Stimulated activated CD4-positive, alpha-beta T cell treated with anti-CD3 and anti-CD28 coated beads, TNF-alpha, amount 100 ng/mL, for 48 hours (primary cell): ENCODE results near the gene SLC6A12.

Source experiments
- DNase-seq, 3 donors: peaks; one replicate each; pipeline ENCODE4 v3.0.0-alpha.2; 2020; ENCODE audit warnings: low read depth in 3 of 3

The SLC6A12 gene

GRCh38 chr12:234891-235415 is 21.0 kb upstream of the SLC6A12 start:
- DNase-seq, result no peak

GRCh38 chr12:234019-234418 is 20.1 kb upstream of the SLC6A12 start:
- DNase-seq, result no peak

GRCh38 chr12:233615-233968 is 19.6 kb upstream of the SLC6A12 start:
- DNase-seq, result no peak

GRCh38 chr12:232731-233614 is 19.0 kb upstream of the SLC6A12 start:
- DNase-seq, result no peak

GRCh38 chr12:230925-231671 is 17.1 kb upstream of the SLC6A12 start:
- no peak for DNase-seq

GRCh38 chr12:229441-230191 is 15.7 kb upstream of the SLC6A12 start:
- no peak for DNase-seq

GRCh38 chr12:228846-229200 is 14.9 kb upstream of the SLC6A12 start:
- DNase-seq, result no peak

GRCh38 chr12:227923-228845 is 14.2 kb upstream of the SLC6A12 start:
- DNase-seq, result no peak

- no peak for DNase-seq
Measured at GRCh38 chr12:227286-227915, 13.4 kb upstream of the SLC6A12 start.

- no peak for DNase-seq
Measured at GRCh38 chr12:226401-226800, 12.4 kb upstream of the SLC6A12 start.

GRCh38 chr12:225012-225411 is 11.1 kb upstream of the SLC6A12 start:
- DNase-seq, result no peak

- DNase-seq, result no peak
Measured at GRCh38 chr12:224330-224729, 10.4 kb upstream of the SLC6A12 start.

- DNase-seq, result no peak
Measured at GRCh38 chr12:223841-224240, 9.9 kb upstream of the SLC6A12 start.

GRCh38 chr12:221736-222135 is 7.8 kb upstream of the SLC6A12 start:
- no peak for DNase-seq

GRCh38 chr12:220946-221550 is 7.1 kb upstream of the SLC6A12 start:
- DNase-seq, result no peak

- DNase-seq, result no peak
Measured at GRCh38 chr12:220491-220890, 6.5 kb upstream of the SLC6A12 start.

GRCh38 chr12:219891-220352 is 6.0 kb upstream of the SLC6A12 start:
- peak; percentile 52 to 66 (median 57) for DNase-seq

GRCh38 chr12:218728-219590 is 5.0 kb upstream of the SLC6A12 start:
- DNase-seq, result no peak

- DNase-seq, result no peak
Measured at GRCh38 chr12:218221-218620, 4.3 kb upstream of the SLC6A12 start.
